Measurements from ENCODE around the gene C6. TPM values are rescaled to one million over a fixed set of nuclear protein-coding genes. Genes with fewer than 3 reads are reported as not detected.

The C6 gene
- total and polyA plus RNA-seq, 10 of the 15 experiments (the other 5 are each of a cell fraction or from before 2014, with no cell fraction given), result 0.31 TPM; not detected in 9

DNA sequence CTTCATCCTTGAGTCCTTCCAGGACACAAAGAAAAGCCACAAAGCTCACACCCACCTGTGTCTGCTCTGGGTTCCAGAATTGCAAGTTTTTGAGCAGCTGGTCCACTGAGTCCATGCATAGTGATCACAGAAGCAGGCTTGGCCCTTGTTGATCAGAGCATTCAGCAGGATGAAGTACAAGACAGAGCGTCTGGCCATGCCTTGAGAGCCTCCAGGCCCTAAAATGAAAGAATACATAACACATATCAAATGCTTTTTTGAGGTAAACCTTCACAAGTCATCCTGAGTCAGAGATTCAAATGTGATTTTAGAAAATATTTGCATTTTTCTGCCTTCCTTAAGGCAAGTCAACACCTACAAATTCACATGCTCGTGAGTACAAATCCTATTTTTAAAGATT, 10.3 kb downstream of the C6 start (continued):
- TF ChIP-seq, protein P1, sequence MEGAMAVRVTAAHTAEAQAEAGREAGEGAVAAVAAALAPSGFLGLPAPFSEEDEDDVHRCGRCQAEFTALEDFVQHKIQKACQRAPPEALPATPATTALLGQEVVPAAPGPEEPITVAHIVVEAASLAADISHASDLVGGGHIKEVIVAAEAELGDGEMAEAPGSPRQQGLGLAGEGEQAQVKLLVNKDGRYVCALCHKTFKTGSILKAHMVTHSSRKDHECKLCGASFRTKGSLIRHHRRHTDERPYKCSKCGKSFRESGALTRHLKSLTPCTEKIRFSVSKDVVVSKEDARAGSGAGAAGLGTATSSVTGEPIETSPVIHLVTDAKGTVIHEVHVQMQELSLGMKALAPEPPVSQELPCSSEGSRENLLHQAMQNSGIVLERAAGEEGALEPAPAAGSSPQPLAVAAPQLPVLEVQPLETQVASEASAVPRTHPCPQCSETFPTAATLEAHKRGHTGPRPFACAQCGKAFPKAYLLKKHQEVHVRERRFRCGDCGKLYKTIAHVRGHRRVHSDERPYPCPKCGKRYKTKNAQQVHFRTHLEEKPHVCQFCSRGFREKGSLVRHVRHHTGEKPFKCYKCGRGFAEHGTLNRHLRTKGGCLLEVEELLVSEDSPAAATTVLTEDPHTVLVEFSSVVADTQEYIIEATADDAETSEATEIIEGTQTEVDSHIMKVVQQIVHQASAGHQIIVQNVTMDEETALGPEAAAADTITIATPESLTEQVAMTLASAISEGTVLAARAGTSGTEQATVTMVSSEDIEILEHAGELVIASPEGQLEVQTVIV (IDR thresholded peaks at IDR 0.05; ENCODE audit: borderline replicate concordance, partially characterized antibody), result no peak
- TF ChIP-seq NR2C2 (IDR thresholded peaks at IDR 0.05; ENCODE audit: borderline replicate concordance, control insufficient read depth, insufficient read length, low read depth) (no peak), ZNF384 (IDR thresholded peaks at IDR 0.05; ENCODE audit: borderline replicate concordance, low read depth, low read length) (no peak), BMI1 (IDR thresholded peaks at IDR 0.05; ENCODE audit: borderline replicate concordance) (no peak), MYB (IDR thresholded peaks at IDR 0.05; ENCODE audit: borderline replicate concordance, low read depth, low read length) (no peak), LARP7 (IDR thresholded peaks at IDR 0.05) (no peak), BHLHE40 (IDR thresholded peaks at IDR 0.05; ENCODE audit: borderline replicate concordance in 1 of 2, low read depth in 2 of 2, low read length in 1 of 2) (no peak), GATAD2B (conservative IDR thresholded peaks at IDR 0.05; ENCODE audit: low read depth) (no peak)
- TF ChIP-seq, protein P2, sequence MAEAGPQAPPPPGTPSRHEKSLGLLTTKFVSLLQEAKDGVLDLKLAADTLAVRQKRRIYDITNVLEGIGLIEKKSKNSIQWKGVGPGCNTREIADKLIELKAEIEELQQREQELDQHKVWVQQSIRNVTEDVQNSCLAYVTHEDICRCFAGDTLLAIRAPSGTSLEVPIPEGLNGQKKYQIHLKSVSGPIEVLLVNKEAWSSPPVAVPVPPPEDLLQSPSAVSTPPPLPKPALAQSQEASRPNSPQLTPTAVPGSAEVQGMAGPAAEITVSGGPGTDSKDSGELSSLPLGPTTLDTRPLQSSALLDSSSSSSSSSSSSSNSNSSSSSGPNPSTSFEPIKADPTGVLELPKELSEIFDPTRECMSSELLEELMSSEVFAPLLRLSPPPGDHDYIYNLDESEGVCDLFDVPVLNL (IDR thresholded peaks at IDR 0.05; ENCODE audit: low read depth, low read length), result no peak
